ENCODE results near the gene ANKDD1B.

The ANKDD1B gene

GRCh38 chr5:75616971-75617621 is 5.8 kb downstream of the ANKDD1B start:
- peak; percentile 83 for DNase-seq (ENCODE audit: low read depth)

- DNase-seq (ENCODE audit: low read depth), result peak; percentile 78
Observed at GRCh38 chr5:75617736-75618352, 6.6 kb downstream of the ANKDD1B start.

GRCh38 chr5:75620184-75620959 is 9.1 kb downstream of the ANKDD1B start:
- DNase-seq (ENCODE audit: low read depth), result peak; percentile 57

- DNase-seq (ENCODE audit: low read depth), result peak; percentile 50
Observed at GRCh38 chr5:75622564-75622963, 11.3 kb downstream of the ANKDD1B start.

GRCh38 chr5:75623846-75624245 is 12.6 kb downstream of the ANKDD1B start:
- DNase-seq (ENCODE audit: low read depth), result peak; percentile 66

GRCh38 chr5:75626959-75627358 is 15.7 kb downstream of the ANKDD1B start:
- no peak for DNase-seq (ENCODE audit: low read depth)

- no peak for DNase-seq (ENCODE audit: low read depth)
Observed at GRCh38 chr5:75627801-75628200, 16.5 kb downstream of the ANKDD1B start.

GRCh38 chr5:75630875-75631274 is 19.6 kb downstream of the ANKDD1B start:
- DNase-seq (ENCODE audit: low read depth), result no peak

- no peak for DNase-seq (ENCODE audit: low read depth)
Observed at GRCh38 chr5:75632321-75632720, 21.1 kb downstream of the ANKDD1B start.

GRCh38 chr5:75637949-75638348 is 26.7 kb downstream of the ANKDD1B start:
- DNase-seq (ENCODE audit: low read depth), result no peak

GRCh38 chr5:75639535-75640311 is 28.5 kb downstream of the ANKDD1B start:
- no peak for DNase-seq (ENCODE audit: low read depth)

- DNase-seq (ENCODE audit: low read depth), result peak; percentile 72
Observed at GRCh38 chr5:75640395-75640794, 29.1 kb downstream of the ANKDD1B start.

GRCh38 chr5:75640826-75641225 is 29.6 kb downstream of the ANKDD1B start:
- no peak for DNase-seq (ENCODE audit: low read depth)

GRCh38 chr5:75648712-75649111 is 37.5 kb downstream of the ANKDD1B start:
- DNase-seq (ENCODE audit: low read depth), result no peak

- DNase-seq (ENCODE audit: low read depth), result no peak
Observed at GRCh38 chr5:75651575-75652238, 40.5 kb downstream of the ANKDD1B start.

- no peak for DNase-seq (ENCODE audit: low read depth)
Observed at GRCh38 chr5:75653521-75653920, 42.3 kb downstream of the ANKDD1B start.

- no peak for DNase-seq (ENCODE audit: low read depth)
Observed at GRCh38 chr5:75654693-75655295, 43.5 kb downstream of the ANKDD1B start.

GRCh38 chr5:75656311-75657003 is 45.2 kb downstream of the ANKDD1B start:
- peak; percentile 64 for DNase-seq (ENCODE audit: low read depth)

GRCh38 chr5:75659791-75660450 is 48.7 kb downstream of the ANKDD1B start:
- no peak for DNase-seq (ENCODE audit: low read depth)
